GM12875 (cell line): Measurements from ENCODE around the gene MOSPD2.

Experiments
- H3K4me3 ChIP-seq: one replicate; pipeline ENCODE4 v1.5.1; 2011; ENCODE audit warnings: low read depth, low read length, control low read depth
- TF ChIP-seq, protein P1 (sequence below): IDR thresholded peaks from 2 replicates; pipeline ENCODE4 v1.5.1; 2011; ENCODE audit warnings: low read depth, mild to moderate bottlenecking, control low read depth, inconsistent platforms, low read length, moderate library complexity, borderline replicate concordance; ENCODE audit not compliant: insufficient read depth

MOSPD2 gene

DNA sequence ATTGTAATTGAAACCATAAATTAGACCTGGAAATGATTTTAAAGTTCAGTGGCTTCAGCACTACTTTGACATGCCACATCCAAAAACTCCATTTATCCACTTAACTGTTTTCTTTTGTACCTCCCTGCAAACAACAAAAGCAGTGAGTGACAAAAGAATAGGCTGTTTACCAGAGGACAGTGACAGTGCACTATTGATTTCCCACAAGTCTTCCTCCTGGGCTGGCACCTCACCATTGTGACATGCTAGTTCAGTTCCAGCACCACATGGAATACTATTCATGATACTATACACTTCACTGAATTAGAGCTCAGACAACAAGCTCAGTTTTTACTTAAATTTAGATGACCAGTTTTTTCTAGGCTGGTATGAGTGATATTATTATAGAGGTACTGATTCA lies 29.3 kb downstream of the MOSPD2 start:
- no peak overlapping the region for H3K4me3 ChIP-seq
- TF ChIP-seq, protein P1, sequence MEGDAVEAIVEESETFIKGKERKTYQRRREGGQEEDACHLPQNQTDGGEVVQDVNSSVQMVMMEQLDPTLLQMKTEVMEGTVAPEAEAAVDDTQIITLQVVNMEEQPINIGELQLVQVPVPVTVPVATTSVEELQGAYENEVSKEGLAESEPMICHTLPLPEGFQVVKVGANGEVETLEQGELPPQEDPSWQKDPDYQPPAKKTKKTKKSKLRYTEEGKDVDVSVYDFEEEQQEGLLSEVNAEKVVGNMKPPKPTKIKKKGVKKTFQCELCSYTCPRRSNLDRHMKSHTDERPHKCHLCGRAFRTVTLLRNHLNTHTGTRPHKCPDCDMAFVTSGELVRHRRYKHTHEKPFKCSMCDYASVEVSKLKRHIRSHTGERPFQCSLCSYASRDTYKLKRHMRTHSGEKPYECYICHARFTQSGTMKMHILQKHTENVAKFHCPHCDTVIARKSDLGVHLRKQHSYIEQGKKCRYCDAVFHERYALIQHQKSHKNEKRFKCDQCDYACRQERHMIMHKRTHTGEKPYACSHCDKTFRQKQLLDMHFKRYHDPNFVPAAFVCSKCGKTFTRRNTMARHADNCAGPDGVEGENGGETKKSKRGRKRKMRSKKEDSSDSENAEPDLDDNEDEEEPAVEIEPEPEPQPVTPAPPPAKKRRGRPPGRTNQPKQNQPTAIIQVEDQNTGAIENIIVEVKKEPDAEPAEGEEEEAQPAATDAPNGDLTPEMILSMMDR: no peak

DNA sequence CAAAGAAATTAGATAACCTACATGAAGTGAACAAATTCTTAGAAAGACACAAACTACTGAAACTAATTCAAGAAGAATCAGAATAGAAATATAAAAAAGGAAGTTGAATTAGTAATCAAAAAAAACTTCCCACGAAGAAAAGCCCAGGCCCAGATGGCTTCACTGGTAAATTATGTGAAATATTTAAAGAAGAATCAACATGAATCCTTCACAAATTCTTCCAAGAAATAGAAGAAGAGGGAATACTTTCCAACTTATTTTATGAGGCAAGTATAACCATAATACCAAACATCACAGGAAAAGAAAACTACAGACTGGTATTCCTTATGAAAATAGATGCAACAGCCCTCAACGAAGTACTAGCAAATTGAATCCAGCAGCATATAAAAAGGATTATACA lies 30.7 kb downstream of the MOSPD2 start:
- no peak overlapping the region for H3K4me3 ChIP-seq
- TF ChIP-seq, protein P1: no peak

DNA sequence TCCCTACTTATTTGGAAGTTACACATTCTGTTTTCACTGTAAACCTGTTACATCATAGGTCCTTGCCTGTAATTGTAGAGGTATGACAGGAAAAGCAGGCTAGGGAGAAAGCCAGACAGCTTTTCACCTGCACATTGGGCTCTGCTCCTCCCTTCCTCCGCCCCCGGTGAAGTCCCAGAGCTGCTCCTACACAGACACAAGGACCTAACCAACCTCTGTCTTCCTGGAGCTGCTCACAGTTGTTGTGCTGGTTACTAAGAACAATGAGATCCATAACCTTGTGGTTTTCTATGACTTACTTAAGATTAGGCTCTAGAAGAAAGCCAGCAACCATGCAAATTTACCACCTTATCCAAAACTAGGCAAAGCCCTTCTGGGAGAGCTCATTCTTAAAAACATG lies 40.0 kb downstream of the MOSPD2 start:
- no peak overlapping the region for H3K4me3 ChIP-seq
- TF ChIP-seq, protein P1: no peak

DNA sequence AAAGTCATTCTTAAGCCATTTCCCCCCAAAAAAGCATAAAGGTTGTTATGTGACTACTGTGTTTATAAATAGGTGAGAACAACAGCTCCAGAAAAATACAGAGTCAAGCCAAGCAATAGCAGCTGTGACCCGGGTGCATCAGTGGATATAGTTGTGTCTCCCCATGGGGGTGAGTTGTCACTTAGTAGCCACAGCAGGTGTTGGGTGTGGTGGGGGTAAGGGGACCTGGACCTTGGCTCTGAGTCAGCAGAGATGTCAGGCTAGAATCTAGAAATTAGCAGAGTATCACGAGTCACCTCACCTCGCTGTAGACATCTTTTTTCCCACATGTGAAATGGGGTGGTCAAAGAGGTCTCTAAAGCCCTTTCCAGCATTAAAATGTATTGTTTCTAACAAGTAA lies 42.4 kb downstream of the MOSPD2 start:
- TF ChIP-seq, protein P1: no peak
- no peak overlapping the region for H3K4me3 ChIP-seq

DNA sequence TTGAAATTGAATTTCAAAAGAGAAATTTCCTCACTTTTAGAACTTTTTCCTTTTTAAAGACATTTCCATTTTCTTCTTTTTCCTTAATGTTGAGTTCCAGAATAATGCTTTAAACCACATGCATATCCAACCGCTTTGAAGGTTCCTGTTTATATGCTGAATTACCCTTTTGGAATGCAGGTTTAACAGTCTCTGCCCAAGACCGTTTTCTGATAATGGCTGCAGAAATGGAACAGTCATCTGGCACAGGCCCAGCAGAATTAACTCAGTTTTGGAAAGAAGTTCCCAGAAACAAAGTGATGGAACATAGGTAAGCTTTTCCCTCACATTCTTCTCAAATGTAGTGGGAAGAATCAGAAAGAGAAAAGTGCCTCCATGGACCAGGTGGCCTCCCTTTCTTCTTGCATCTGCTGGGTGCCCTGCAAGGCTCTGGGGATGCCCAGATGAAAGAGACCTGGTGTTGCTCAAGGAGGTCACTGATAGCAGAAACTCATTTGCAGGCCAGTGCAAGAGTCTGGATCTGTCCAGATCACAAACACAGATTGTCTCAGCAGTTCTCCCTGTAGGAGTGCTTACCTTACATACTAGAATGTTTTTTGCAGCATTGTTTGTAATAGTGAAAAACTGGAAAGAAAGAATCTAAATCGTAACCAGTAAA lies 42.9 kb downstream of the MOSPD2 start:
- TF ChIP-seq, protein P1: no peak
- no peak overlapping the region for H3K4me3 ChIP-seq

DNA sequence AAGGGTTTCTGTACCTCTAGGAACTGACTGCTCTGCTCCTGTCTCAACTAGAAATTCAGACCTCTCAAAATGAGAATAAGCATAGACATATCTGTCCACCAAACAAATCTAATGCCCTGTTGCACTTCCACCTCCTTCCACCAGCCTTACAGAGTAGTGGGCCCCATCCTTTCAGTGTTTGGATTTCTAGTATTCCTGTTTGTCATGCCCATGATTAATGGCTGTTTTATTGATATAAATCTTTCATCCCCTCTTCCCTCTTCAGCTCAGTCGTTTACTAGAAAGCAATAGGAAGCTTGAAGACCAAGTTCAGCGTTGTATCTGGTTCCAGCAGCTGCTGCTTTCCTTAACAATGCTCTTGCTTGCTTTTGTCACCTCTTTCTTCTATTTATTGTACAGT lies 46.2 kb downstream of the MOSPD2 start:
- TF ChIP-seq, protein P1: no peak

DNA sequence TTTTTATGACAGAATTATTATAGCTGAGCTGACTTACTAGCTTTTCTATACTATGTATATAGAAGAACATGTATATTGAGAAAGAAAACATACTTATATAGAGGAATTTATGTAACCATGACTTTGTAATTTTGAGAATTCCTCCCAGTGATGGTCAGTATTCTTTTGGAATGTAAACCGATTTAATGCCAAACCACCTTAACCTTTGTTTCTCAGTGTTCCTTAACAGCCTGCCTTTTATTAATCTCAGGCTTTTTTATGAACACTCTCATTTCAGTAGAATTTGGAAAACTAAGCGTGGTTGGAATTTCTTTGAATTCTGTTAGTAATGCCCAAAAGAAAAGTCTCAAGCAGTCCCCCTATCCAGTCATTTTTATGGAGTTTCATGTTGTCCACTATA lies 47.0 kb downstream of the MOSPD2 start:
- H3K4me3 ChIP-seq: no peak overlapping the region
- TF ChIP-seq, protein P1: no peak

More for the DNA sequence above, 46.2 kb downstream of the MOSPD2 start:
- no peak overlapping the region for H3K4me3 ChIP-seq
